GM21360 (cell line): ENCODE results near the gene ANTXR1.

Experiments
- ATAC-seq: cut with Tn5 transposase; IDR thresholded peaks from one replicate; pipeline ENCODE4 v1.9.1; 2021; ENCODE audit warnings: mild to moderate bottlenecking, moderate library complexity; ENCODE audit not compliant: unreplicated experiment

ANTXR1 gene

DNA sequence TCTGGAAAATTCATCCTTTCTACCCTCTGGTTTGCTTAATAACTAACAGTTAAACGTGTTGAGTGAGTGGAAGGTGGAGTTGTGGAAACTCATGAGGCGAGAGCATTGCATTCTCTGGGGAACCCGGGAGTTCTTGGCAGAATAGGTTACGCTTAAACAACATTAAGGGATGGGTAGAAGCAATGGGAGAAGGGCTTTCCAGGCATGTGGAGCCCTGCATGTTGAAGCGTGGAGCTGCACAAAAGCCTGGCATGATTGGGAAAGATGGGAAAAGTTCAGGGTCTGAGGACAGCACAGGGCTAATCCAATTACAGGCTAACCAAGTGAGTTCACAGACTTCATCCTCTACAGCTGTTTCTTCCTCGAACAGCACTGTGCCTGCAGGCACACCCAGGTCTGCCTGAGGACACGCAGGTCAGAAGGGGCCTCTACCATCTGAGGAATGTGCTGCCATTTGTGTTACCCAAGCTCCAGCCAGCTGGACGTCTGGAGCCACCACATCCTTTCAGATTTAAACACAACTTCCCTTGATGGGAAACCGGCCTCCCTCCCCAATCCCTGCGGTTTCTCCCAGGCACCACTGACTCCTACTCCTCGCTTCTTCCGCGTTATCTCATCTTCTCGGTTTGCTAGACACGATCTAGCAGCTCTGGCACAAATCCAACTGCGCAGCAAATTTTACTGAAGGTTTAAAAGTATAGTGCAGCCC lies 164.2 kb downstream of the ANTXR1 start:
- ATAC-seq, result no peak

DNA sequence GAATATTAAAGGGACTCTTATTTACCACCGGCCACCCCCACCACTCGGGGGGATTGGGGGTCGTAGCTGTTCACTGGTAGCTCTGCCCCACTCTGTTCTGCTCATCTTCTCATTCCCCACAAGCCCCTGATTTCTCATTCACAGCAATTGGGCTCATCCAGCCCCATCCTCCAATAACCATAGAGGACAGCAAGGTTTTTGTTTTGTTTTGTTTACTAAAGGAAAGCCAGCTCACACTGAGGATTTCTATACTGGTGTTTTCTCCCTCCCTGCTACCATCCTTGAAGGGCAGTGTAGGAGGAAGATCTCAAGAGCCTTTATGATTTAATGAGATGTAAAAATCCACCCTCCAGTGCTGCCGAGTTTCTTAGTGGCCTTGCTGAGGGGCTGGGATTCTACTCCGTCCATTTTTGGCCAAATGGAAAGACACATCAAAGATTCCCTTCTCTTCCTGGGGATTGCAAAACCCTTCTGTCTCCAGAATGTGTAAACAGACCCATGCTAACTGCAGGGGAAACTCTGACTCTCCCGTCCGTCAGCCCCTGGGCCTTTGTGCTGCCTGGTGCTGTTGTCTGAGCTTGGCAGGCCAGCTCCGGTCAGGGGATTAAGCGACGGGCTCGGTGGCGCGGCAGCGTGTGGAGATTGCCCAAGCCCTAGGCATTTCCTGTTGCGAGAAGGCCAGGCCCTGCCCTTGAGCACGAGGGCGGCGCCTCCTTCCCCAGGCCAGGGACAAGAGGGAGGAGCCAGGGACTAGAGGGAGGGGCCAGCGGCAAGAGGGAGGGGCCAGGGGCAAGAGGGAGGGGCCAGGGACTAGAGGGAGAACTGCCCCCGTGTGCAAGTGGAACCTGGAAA lies 165.0 kb downstream of the ANTXR1 start:
- no peak for ATAC-seq

DNA sequence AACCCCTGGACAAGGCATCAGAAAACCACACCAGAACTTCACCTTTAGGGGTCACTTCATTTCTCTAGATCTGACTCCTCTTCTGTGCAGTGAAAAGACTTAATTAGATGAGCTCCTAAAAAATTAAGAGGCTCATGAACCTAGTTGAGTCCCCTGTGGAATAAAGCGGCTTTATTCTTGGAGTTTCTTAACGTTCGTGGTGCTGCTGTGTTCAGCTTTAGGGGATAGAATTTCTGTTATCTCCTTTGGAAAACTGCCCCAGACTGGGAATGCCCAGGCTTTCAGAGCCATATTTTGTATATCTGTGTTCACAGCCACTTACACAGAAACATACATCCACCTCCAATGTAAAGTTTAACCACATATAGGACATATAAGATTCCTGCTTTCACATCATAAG lies 165.8 kb downstream of the ANTXR1 start:
- ATAC-seq, result no peak

DNA sequence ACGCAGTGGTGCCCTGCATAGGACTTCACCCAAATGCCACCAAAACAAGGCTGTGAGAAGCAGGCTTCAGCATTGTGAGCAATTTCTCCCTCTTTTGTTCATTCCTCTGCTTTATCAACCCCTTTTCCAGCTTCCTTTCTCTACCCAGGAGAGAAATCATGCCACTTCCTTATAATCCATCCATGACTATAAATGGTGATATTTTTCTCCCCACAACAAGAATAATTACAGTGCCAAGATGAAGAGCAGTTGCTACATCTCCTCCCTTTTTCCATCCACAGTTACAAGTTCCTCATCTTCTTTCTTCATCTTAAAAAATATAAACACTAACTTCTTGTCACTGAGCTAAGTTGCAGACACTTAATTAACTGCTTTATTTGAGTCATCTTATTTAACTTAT lies 167.2 kb downstream of the ANTXR1 start:
- no peak for ATAC-seq

DNA sequence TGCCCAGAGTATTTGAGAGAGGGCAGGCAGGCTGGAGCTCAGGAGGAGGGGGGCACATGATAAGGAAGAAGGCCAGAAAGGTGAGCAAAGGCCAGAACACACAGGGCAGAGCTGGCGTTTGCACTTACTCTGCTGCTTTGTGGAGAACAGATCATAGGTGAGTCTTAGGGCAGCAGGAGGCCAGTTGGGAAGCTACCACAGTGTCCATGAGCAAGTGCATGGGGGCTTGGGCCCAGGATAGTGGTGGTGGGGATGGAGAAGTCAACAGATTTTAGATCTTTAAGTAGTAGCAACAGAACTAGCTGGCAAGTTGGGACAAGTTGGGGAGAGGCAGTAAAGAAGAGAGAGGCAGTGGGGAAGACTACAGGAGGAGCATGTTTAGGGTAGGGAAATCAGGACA lies 168.0 kb downstream of the ANTXR1 start:
- no peak for ATAC-seq

DNA sequence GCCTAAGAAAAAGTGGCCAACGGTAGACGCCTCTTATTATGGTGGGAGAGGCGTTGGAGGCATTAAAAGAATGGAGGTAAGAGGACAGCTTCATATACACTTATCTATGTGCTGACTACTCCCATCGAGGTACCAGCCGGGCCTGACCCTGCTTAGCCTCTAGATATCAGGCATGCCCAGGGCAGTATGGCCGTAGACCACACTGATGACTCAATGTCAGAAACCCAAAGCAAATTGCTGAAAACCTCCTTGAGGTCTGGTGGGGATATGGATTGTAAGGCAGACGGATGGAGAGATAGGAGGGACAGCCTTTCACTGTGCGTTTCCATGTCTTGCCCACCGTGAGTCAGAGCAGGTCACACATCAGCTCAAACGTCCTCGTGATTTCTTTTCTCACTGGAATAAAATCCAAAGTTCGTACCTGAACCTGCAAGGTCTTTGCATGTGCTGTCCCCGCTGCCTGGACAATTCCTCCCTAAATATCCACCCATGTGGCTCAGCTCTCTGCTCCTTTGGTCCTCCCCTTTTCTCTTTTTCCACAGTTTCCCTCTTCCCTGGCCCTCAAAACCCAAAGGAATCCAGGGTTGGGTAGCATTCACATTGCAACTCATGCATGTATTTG lies 168.9 kb downstream of the ANTXR1 start:
- no peak for ATAC-seq

DNA sequence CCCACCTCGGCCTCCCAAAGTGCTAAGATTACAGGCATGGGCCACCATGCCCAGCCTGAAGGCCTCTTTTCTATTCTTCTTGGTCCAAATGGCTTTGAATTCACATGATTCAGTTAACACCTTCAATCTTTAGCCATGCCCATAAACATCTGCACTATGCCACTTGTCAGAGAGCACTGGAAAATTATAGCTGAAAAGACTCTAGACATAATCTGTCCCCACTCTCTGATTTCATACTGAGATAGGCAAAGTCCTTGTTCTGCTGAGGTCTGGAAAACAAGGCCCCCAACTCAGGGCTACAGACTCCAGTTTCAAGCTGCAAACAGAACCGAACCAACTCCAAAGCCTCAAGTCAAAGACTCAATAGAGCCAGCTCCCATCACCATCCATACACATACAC lies 170.7 kb downstream of the ANTXR1 start:
- ATAC-seq, result no peak

DNA sequence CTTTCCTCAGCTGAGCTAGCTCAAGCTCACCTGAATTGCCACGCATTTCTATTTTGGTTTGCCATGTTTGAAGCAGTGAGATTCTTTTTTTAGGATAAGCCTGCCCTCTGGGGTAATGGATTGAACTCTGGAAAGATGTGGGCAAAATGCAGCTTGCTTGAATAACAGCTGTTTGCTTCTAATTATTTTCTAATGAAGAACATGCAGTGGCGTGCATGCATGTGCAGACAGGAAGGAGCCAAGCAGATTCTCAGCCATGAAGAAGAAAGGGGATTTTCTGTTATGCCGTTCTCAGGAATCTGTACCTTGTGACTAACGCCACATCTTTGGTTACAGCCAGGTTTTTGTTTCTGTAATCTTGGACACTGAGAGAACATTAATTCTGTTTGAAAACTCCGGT lies 171.2 kb downstream of the ANTXR1 start:
- ATAC-seq, result no peak

DNA sequence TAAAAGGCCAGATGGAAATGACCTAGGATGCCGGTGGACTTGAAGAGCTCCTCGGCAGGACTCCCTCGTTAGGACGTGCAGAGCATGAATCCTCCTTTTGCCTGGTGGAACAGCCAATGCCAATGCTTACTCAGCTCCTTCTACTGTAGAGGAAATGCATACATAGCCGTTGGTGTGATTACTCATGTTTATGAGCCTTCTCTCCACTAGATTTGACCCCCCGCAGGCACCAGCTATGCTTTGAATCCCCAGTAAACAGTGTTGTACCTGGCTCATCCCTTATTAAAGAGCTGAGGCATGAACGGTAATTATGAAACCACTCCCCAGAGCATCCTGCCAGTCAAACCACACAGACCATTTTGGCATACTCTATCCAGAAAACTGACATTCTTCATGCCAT lies 172.8 kb downstream of the ANTXR1 start:
- ATAC-seq, result no peak

DNA sequence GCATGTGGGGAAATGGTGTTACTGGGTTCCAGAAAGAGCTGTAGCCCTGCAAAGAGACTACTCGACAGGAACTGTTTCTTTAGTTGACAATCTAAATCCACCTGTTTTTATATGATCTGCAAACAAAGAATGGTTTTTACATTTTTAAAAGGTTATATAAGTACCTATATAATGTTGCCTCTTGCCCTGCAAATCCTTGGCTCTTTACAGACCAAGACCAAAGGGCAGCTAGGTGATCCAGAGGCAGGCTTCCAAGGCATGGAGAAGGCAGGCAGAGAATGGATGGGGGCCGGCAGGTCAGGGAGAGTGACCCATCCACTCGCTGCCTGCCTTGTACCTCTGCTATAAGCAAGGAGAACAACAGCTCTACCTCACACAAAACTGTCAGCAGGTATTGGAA lies 173.6 kb downstream of the ANTXR1 start:
- no peak for ATAC-seq

DNA sequence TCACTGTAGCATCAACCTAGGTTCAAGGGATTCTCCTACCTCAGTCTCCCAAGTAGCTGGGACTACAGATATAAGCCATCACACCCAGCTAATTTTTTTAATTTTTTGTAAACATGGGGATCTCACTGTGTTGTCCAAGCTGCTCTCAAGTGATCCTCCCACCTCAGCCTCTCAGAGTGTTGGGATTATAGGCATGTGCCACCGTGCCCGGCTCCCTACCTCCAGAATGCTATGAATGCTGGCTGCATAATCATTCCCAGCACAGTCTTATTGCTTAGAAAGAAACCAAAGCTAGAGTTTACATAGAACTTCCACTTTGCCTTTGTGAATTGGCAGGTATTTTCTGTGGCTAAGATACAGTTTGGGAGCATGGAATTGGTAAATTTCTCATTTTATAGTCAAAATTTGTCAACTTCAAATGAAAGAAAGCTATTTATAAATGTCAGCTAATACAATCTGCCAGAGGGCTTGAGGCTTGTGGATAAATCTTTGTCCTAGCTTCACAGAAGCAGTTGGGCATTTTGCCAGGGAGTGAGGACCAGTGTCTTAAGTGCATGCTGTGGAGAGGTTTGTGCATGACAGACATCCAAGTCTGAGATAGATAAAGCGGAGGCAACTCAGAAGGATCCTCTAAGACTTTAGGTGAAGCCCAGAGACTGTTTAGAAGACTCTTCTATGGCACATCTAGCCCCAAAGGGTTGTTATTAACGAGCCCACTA lies 175.4 kb downstream of the ANTXR1 start:
- no peak for ATAC-seq

DNA sequence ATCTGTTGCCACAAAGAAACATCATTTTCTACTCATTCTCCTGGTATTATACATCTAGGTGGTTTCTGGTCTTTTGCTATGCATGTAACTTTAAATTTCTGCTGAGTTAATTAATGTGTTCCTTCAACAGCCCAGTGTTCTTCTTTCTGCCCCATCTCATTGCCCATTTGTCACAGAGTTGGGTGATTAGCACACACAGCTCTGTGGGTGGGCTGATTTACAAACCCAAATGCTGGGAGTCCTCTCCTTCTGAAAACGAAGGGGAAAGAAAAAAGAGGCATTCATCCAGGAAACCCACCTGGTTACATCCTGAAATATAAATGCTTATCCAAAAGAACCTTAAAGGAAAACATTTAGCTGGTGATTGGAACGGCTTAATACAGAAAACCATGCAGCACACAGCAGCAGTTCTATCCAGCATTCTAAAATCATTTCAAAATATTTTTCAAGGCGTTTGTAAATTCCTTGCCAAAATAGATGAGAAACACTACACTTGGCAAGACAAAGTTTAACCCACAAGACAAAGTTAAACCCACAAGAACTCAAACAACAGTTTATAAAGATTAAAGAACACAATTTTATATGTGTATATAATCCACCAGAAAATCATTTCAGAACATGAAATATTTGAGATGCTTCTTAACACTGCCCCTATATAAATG lies 177.9 kb downstream of the ANTXR1 start:
- no peak for ATAC-seq

DNA sequence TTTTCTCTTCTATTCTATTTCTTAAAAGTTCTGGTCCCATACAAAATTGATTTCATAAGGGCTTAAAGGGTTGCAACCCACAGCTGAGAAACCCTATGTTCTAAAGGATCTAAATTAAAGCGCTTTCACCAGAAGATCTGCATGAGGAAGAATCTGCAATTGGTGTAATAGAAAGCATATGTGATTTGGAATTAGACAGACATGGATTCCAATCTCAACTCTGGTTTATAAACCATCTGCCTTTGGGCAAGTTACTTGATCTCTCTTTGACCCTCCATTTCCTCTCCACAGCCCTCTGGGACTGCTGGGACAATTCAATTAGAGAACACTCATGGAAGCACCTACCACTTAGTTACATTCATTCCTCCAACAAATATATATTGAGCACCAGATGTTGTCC lies 178.7 kb downstream of the ANTXR1 start:
- ATAC-seq, result no peak

DNA sequence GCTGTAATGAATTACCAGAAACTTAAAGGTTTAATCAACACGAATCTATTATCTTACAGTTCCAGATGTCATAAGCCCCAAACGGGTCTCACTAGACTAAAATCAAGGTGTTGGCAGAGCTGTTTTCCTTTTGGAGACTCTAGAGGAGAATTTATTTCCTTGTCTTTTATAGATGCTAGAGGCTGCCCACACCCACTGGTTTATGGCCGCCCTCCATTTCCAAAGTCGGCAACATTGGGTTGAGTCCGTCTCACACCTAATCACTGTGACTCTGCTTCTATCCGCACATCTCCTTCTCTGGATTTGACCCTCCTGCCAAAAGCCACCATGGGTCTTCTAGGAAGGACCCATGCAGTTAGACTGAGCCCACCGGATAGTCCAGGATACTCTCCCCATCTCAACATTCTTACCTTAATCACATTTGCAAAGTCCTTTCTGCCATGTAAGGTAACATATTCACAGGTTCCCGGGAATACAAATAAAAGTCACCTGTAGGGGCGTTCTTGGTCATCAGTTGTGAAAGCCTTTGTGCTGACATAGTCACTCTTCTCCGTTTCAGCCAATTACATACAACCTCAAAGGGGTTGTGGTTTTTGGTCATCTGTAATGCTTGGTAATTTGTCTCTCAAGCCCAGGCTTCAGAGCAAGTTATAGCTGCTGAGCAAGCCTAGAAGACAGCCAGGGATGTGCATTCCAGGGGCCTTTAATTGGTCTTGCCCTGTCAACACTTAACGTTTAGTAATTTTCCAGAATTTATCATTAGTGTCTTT lies 179.4 kb downstream of the ANTXR1 start:
- ATAC-seq, result no peak

DNA sequence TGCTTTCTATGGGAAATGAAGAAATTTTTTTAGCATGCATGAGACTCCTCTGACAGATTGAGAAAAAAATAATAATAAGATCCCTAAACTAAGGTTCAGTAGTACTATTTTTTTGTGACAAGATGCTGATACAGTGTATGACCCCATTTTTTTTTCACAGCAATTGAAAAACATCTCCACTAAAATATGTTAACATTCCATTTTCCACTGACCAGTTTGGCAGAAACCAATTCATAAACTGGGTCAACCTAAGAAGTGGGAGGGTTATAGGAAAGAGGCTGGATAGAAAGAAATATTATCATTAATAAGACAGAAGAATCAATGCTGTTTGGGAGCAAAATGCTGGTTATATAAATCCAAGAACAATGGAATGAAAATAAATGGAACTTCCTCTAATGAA lies 182.7 kb downstream of the ANTXR1 start:
- ATAC-seq, result no peak

DNA sequence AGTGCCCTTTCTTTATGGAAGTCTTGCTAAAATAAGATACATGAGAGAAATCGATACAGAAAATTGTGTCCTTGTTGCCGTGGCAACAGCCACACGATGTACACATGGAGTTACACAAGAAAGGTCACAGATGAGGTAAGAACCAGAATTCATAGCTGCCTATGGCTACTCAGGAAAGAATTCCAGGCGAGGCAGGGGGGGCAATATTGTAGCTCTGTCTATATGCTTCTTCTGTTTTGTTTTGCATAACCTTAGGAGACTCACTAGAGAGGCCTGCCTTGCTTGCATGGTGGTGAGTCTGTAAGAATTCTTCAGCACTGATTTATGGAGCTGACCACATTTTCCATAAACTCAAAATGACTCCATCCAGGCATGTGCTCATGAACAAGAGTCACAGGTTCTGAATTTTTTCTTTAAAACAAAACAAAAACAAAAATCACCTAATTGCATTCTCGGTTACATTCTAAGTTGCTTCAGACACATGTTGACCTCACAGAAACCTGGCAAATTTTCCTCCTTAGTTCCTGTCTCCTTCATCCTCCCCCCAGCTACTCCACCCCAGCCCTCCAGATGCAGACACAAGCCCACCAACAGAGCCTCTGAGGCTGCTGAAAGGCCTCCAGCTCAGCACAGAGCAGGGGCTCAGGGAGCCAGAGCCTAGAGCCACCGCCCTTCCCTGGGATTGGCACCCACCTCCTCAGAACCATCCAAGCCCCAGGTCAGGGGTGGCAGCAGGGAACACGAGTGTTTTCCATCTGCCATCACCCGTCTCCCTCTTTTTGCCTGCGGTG lies 183.5 kb downstream of the ANTXR1 start:
- ATAC-seq, result no peak

DNA sequence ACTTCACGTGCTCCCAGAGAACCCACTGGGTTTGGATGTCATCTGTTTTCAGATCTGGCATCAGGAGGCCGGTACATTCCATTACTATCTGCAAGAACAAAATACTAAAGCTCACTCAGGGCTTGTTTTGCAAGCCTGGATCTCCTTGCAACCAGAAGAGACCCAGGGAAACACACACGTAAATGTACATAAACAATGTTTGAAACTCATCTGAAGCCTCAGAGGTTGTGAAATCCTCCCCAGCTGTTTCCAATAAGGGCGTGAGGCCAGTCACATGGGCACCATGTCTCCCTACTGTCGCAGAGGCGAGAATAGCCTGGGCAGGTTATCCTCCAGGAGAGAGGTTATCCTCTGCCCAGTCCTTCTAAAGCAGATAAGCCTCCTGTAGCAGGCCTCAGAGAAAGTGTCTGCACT lies 187.1 kb downstream of the ANTXR1 start:
- no peak for ATAC-seq

DNA sequence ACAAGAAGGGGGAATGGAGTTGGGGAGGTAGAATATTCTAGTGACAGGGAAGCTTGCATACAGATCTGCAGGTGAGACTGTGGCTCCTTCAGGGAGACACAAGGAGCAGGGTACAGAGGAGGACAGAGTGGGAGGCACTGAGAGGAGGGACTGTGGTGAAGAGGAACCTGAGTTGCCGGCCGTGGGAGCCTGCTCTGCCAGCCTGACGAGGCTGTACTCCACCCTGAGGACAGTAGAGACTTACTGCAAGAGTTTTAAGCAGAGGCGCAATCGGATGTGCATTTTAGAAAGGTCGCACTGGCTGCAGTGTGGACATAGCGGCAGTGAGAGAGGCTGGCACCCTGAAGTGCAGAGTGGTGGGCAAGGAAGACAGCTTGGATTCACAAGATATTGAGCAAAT lies 188.3 kb downstream of the ANTXR1 start:
- ATAC-seq, result no peak

DNA sequence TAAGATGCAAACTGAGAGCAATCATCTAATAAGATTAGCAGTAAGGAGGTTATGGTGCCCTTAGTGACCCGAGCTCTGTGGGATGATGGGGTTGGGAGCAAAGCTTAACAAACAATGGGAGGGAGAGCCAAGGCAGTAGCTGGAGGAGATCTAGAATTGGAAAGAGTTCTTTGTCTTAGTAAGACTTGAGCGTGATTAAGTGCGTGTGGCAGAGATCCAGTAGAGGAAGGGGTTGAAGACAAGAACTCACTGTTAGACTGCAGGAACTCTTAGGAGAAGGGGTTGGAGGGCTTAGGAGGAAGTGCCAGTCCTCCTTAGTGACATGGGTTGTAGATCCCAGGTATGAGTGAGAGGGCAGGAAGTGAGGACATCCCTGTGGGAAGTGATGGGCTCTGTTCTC lies 189.3 kb downstream of the ANTXR1 start:
- ATAC-seq, result no peak
